HCT116 (cell line): ENCODE measurements around the gene SSUH2. TPM values are rescaled to one million over a fixed set of nuclear protein-coding genes. Genes with fewer than 3 reads are reported as not detected.

Source experiments
- ATAC-seq: fragments of 200-7000 bp; cut with Tn5 transposase; 2 replicates; pipeline ENCODE4 v1.9.1; 2020; ENCODE audit warnings: mild to moderate bottlenecking, moderate library complexity
- BruUV-seq: library from RNA; stranded (reverse); fragments of 400-500 nt; replicated peaks from 2 replicates; lab custom pipeline; 2021; lab: Mats Ljungman, UMichigan
- CTCF ChIA-PET: fragments of 300-600 bp; sonication (Branson Sonifier 250); formaldehyde crosslinking; loops from one replicate; lab custom pipeline; 2021; ENCODE audit warnings: antibody characterized with exemption; lab: Charles Lee
- POLR2A ChIA-PET: fragments of 300-600, 350-600 bp; sonication (Branson Sonifier 250); formaldehyde crosslinking; loops from one replicate; lab custom pipeline; 2021; ENCODE audit warnings: antibody characterized with exemption; lab: Charles Lee
- RAD21 ChIA-PET, 2 experiments: fragments of 300-600 bp; sonication (Branson Sonifier 250); formaldehyde crosslinking; loops; one replicate each; lab custom pipeline; 2023; ENCODE audit warnings: low total read pairs in 2 of 2; ENCODE audit not compliant: uncharacterized antibody in 2 of 2, unreplicated experiment in 2 of 2, low non-redundant PET in 1 of 2; lab: Charles Lee
- DNase-seq: peaks from one replicate; pipeline ENCODE4 v3.0.0-alpha.2; 2010; ENCODE audit warnings: low read depth, low spot score
- H2AFZ ChIP-seq: fragments of 200-600 bp; shearing (Covaris generic), sonication (generic); 2 replicates; pipeline ENCODE4 v1.6.1; 2017; ENCODE audit warnings: low read depth, mixed run types, mixed read lengths, antibody characterized with exemption, low read length; ENCODE audit not compliant: poor library complexity, severe bottlenecking
- H3K27ac ChIP-seq: 2 replicates; pipeline ENCODE4 v1.5.1; 2012; ENCODE audit warnings: low read depth, low read length
- H3K27me3 ChIP-seq: fragments of 200-600 bp; sonication (generic); 2 replicates; pipeline ENCODE4 v1.6.1; 2016; ENCODE audit warnings: mixed run types, low read length, mixed read lengths; ENCODE audit not compliant: insufficient read depth
- H3K36me3 ChIP-seq, 2 experiments: fragments of 200-500 bp in 1 of 2; fragments of 200-600 bp in 1 of 2; sonication (Bioruptor generic) in 1 of 2; sonication (generic) in 1 of 2; 2 replicates each; pipeline versions ENCODE4 v1.5.1 to v1.6.1; 2014 to 2016; ENCODE audit warnings: low read length in 2 of 2, inconsistent platforms in 1 of 2, mixed read lengths in 1 of 2, mixed run types in 1 of 2; ENCODE audit not compliant: insufficient read depth in 2 of 2, control insufficient read depth in 1 of 2
- H3K4me1 ChIP-seq, 2 experiments: fragments of 200-600 bp in 1 of 2; sonication (generic) in 1 of 2; 2 replicates each; pipeline versions ENCODE4 v1.5.1 to v1.6.1; 2012 to 2017; ENCODE audit warnings: low read length in 2 of 2, inconsistent platforms in 1 of 2, mild to moderate bottlenecking in 1 of 2, mixed read lengths in 1 of 2, mixed run types in 1 of 2, moderate library complexity in 1 of 2; ENCODE audit not compliant: insufficient read depth in 2 of 2, control insufficient read depth in 1 of 2
- H3K4me2 ChIP-seq: fragments of 200-600 bp; sonication (generic); 2 replicates; pipeline ENCODE4 v1.6.1; 2017; ENCODE audit warnings: mixed run types, low read length, mixed read lengths
- H3K4me3 ChIP-seq, 2 experiments: fragments of 200-600 bp in 1 of 2; sonication (generic) in 1 of 2; replicated peaks in 1 of 2; 2 replicates each; pipeline ENCODE4 v1.5.1; 2011 to 2016; ENCODE audit warnings: low read length in 2 of 2, control low read depth in 1 of 2, low read depth in 1 of 2, mild to moderate bottlenecking in 1 of 2, mixed read lengths in 1 of 2, mixed run types in 1 of 2
- H3K79me2 ChIP-seq: fragments of 200-600 bp; sonication (generic); 2 replicates; pipeline ENCODE4 v1.6.1; 2017; ENCODE audit warnings: mild to moderate bottlenecking, mixed run types, low read length, moderate library complexity, mixed read lengths; ENCODE audit not compliant: insufficient read depth
- H3K9ac ChIP-seq: fragments of 200-600 bp; sonication (generic); 2 replicates; pipeline ENCODE4 v1.6.1; 2016; ENCODE audit warnings: low read length, mixed read lengths
- H3K9me2 ChIP-seq: fragments of 200-600 bp; sonication (generic), shearing (Covaris generic); 2 replicates; pipeline ENCODE4 v1.6.1; 2017; ENCODE audit warnings: mixed run types, mild to moderate bottlenecking, moderate library complexity; ENCODE audit not compliant: insufficient read depth
- H3K9me3 ChIP-seq, 2 experiments: fragments of 200-500 bp in 1 of 2; fragments of 200-600 bp in 1 of 2; sonication (Bioruptor generic) in 1 of 2; sonication (generic) in 1 of 2; 2 replicates each; pipeline ENCODE4 v1.6.1; 2014 to 2017; ENCODE audit warnings: low read length in 2 of 2, mixed read lengths in 2 of 2, inconsistent platforms in 1 of 2, low read depth in 1 of 2, mild to moderate bottlenecking in 1 of 2, mixed run types in 1 of 2, moderate library complexity in 1 of 2; ENCODE audit not compliant: control insufficient read depth in 1 of 2, insufficient read depth in 1 of 2
- H4K20me1 ChIP-seq: fragments of 200-600 bp; sonication (generic), shearing (Covaris generic); 2 replicates; pipeline ENCODE4 v1.6.1; 2017; ENCODE audit warnings: mixed run types, mild to moderate bottlenecking, moderate library complexity; ENCODE audit not compliant: insufficient read depth
- CEBPB ChIP-seq: IDR thresholded peaks from 2 replicates; pipeline ENCODE4 v1.6.1; 2012; ENCODE audit warnings: low read depth
- EZH2 ChIP-seq: fragments of 200-600 bp; sonication (generic); IDR thresholded peaks from 2 replicates; pipeline ENCODE4 v1.6.1; 2017; ENCODE audit warnings: antibody characterized with exemption, mixed run types
- EZH2phosphoT487 ChIP-seq: fragments of 200-600 bp; IDR thresholded peaks from 2 replicates; pipeline ENCODE4 v1.6.1; 2018; ENCODE audit warnings: antibody characterized with exemption, borderline replicate concordance
- FOSL1 ChIP-seq: IDR thresholded peaks from 2 replicates; pipeline ENCODE4 v1.6.1; 2012; ENCODE audit warnings: low read depth
- POLR2A ChIP-seq: IDR thresholded peaks from 2 replicates; pipeline ENCODE4 v1.7.0; 2011; ENCODE audit warnings: borderline replicate concordance; ENCODE audit not compliant: insufficient read depth, insufficient read length; ENCODE audit errors: extremely low read depth
- SIN3A ChIP-seq: IDR thresholded peaks from 2 replicates; pipeline ENCODE4 v1.6.1; 2012; ENCODE audit warnings: low read depth
- SP1 ChIP-seq: IDR thresholded peaks from 2 replicates; pipeline ENCODE4 v1.6.1; 2012; ENCODE audit warnings: low read depth
- SRF ChIP-seq: IDR thresholded peaks from 2 replicates; pipeline ENCODE4 v1.6.1; 2012; ENCODE audit warnings: low read depth
- TCF7L2 ChIP-seq: IDR thresholded peaks from 2 replicates; pipeline ENCODE4 v1.7.0; 2011; ENCODE audit warnings: borderline replicate concordance, inconsistent platforms; ENCODE audit not compliant: insufficient read depth, insufficient read length; ENCODE audit errors: extremely low read depth
- ZNF274 ChIP-seq: fragments of 200-500 bp; sonication (Bioruptor generic); IDR thresholded peaks from 2 replicates; pipeline ENCODE4 v1.6.1; 2014; ENCODE audit warnings: mild to moderate bottlenecking, low read depth, low read length, inconsistent platforms
- intact Hi-C: fragments of 100-400 bp; cut with micrococcal nuclease; formaldehyde crosslinking; loops from 2 replicates; pipeline ENCODE4 v1.10.0; 2022
- total RNA-seq: library from RNA; stranded (reverse); gene quantifications from one replicate; pipeline ENCODE4 v1.2.1, GENCODE V29; 2021; ENCODE audit not compliant: unreplicated experiment
- TF ChIP-seq, protein P1 (sequence below), 3 experiments: fragments of 200-600 bp in 1 of 3; sonication (generic) in 1 of 3; IDR thresholded peaks in 2 of 3; conservative IDR thresholded peaks in 1 of 3; 2 replicates each; pipeline ENCODE4 v1.5.1; 2012 to 2017; ENCODE audit warnings: low read depth in 2 of 3, low read length in 2 of 3, antibody characterized with exemption in 1 of 3, borderline replicate concordance in 1 of 3, control low read depth in 1 of 3, mild to moderate bottlenecking in 1 of 3, mixed read lengths in 1 of 3, mixed run types in 1 of 3, moderate library complexity in 1 of 3; ENCODE audit not compliant: insufficient read depth in 1 of 3
- TF ChIP-seq, protein P2 (sequence below): IDR thresholded peaks from 2 replicates; pipeline ENCODE4 v1.6.1; 2012
- TF ChIP-seq, protein P3 (sequence below): IDR thresholded peaks from 2 replicates; pipeline ENCODE4 v1.6.1; 2012; ENCODE audit warnings: low read depth

Gene SSUH2
- total RNA-seq, 1 experiment from 2014 or later = 0.76 TPM

- TF ChIP-seq, protein P1, sequence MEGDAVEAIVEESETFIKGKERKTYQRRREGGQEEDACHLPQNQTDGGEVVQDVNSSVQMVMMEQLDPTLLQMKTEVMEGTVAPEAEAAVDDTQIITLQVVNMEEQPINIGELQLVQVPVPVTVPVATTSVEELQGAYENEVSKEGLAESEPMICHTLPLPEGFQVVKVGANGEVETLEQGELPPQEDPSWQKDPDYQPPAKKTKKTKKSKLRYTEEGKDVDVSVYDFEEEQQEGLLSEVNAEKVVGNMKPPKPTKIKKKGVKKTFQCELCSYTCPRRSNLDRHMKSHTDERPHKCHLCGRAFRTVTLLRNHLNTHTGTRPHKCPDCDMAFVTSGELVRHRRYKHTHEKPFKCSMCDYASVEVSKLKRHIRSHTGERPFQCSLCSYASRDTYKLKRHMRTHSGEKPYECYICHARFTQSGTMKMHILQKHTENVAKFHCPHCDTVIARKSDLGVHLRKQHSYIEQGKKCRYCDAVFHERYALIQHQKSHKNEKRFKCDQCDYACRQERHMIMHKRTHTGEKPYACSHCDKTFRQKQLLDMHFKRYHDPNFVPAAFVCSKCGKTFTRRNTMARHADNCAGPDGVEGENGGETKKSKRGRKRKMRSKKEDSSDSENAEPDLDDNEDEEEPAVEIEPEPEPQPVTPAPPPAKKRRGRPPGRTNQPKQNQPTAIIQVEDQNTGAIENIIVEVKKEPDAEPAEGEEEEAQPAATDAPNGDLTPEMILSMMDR (IDR thresholded peaks at IDR 0.05 in 2 of 3, conservative IDR thresholded peaks at IDR 0.05 in 1 of 3; ENCODE audit: borderline replicate concordance in 1 of 3, insufficient read depth in 1 of 3, low read depth in 2 of 3, low read length in 2 of 3) = no peak
- no peak for TF ChIP-seq FOSL1
- TF ChIP-seq SIN3A = no peak
- no peak for TF ChIP-seq POLR2A
- TF ChIP-seq, protein P2, sequence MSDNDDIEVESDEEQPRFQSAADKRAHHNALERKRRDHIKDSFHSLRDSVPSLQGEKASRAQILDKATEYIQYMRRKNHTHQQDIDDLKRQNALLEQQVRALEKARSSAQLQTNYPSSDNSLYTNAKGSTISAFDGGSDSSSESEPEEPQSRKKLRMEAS = no peak
- TF ChIP-seq SRF = no peak
- TF ChIP-seq EZH2 = no peak
- TF ChIP-seq CEBPB = no peak
- no peak for TF ChIP-seq EZH2phosphoT487
- no peak for TF ChIP-seq SP1
- no peak for TF ChIP-seq TCF7L2
- no peak for TF ChIP-seq ZNF274
- TF ChIP-seq, protein P3, sequence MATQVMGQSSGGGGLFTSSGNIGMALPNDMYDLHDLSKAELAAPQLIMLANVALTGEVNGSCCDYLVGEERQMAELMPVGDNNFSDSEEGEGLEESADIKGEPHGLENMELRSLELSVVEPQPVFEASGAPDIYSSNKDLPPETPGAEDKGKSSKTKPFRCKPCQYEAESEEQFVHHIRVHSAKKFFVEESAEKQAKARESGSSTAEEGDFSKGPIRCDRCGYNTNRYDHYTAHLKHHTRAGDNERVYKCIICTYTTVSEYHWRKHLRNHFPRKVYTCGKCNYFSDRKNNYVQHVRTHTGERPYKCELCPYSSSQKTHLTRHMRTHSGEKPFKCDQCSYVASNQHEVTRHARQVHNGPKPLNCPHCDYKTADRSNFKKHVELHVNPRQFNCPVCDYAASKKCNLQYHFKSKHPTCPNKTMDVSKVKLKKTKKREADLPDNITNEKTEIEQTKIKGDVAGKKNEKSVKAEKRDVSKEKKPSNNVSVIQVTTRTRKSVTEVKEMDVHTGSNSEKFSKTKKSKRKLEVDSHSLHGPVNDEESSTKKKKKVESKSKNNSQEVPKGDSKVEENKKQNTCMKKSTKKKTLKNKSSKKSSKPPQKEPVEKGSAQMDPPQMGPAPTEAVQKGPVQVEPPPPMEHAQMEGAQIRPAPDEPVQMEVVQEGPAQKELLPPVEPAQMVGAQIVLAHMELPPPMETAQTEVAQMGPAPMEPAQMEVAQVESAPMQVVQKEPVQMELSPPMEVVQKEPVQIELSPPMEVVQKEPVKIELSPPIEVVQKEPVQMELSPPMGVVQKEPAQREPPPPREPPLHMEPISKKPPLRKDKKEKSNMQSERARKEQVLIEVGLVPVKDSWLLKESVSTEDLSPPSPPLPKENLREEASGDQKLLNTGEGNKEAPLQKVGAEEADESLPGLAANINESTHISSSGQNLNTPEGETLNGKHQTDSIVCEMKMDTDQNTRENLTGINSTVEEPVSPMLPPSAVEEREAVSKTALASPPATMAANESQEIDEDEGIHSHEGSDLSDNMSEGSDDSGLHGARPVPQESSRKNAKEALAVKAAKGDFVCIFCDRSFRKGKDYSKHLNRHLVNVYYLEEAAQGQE = no peak
- Histone ChIP-seq H3K9me2 (no peaks in the 10 kb centered on the region), H3K9me3 (no peaks in the 10 kb centered on the region), H3K79me2 (no peaks in the 10 kb centered on the region), H3K27ac (no peak overlapping the region), H2AFZ (no peak overlapping the region), H3K4me2 (no peak overlapping the region), H4K20me1 (no peaks in the 10 kb centered on the region), H3K4me3 (no peak overlapping the region), H3K9ac (no peak overlapping the region), H3K27me3 (no peaks in the 10 kb centered on the region), H3K36me3 (no peaks in the 10 kb centered on the region), H3K4me1 (no peaks in the 10 kb centered on the region)
- CTCF ChIA-PET = no interaction called here
- DNase-seq (no peak), ATAC-seq (no peak)
- no TSS peak for BruUV-seq
- RAD21 ChIA-PET = no interaction called here
- intact Hi-C loops = no loop called here
- POLR2A ChIA-PET = no interaction called here
Observed at GRCh38 chr3:8589880-8590556, 54.6 kb downstream of the SSUH2 start.
